SKM-1 (cell line): ENCODE results near the gene MTERF1.
A peak's percentile ranks its signal among the peaks of the same experiment; 100 is the strongest.
"Not testable (repeated sequence)": the region's sequence is repeated elsewhere in the genome, so short reads cannot be mapped to it uniquely, and the experiment has no call there.

Source experiments
- DNase-seq: peaks from one replicate; lab custom pipeline; 2025; ENCODE audit not compliant: unreplicated experiment; lab: John Stamatoyannopoulos, UW

The MTERF1 gene

GRCh38 chr7:91887336-91888213, 7.1 kb upstream of the MTERF1 start:
- not testable (repeated sequence) for DNase-seq

DNA sequence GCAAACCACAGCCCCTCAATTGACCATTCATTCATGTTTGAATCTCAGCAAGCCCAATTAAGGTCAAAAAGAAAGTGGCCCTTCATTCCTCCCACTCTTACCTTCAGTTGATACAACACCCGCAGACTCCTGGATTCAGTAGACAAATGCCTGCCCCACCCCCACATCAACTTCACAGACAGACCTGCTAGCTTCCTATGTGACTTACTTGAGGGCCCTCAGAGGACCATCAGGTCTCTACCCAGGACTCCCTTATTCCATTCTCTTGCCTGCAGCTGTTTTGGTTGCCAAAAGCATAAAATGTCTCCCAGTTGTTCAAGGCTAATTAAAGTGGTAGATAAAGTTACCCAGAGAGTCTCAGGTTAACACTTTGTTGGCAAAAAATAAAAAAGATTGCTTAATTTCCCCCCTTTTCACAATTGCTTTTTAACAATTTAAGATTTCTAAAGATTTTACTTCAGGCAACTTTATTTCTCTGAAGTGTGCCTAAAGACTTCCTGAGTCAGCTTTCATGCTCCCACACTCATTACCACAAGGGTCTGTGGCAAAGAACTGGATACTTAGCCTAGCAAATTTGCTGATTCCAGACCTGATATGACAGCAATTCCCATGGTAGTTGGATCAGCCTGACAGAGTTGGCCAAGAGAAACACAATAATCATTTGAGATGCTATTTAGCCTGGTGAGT, 3.3 kb upstream of the MTERF1 start:
- no peak for DNase-seq

GRCh38 chr7:91880016-91880412, 488 bp downstream of the MTERF1 start:
- no peak for DNase-seq

- DNase-seq, result no peak
Observed at GRCh38 chr7:91876391-91877133, 3.9 kb downstream of the MTERF1 start.

DNA sequence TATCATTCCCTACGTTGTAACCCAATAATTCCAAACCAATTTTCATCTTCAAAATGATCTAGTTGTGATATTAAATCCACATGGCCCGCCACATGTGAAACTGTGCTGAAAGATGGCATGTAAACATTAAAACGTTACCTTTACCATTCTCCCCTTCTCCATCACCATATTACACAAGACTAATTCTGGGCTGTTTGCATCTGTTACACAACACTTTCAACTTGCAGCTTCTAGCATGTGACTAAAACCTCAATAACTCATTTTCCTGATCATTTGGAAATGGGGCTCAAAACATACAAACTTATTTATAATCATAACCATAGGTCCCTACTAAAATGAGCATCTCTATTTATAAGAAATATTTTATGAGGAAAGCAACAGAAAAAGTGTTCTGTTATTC, 4.7 kb downstream of the MTERF1 start:
- DNase-seq, result no peak

- no peak for DNase-seq
Observed at GRCh38 chr7:91872928-91873327, 7.6 kb downstream of the MTERF1 start.

GRCh38 chr7:91872069-91872468, 8.4 kb downstream of the MTERF1 start:
- no peak for DNase-seq

GRCh38 chr7:91869661-91870060, 10.8 kb downstream of the MTERF1 start:
- no peak for DNase-seq

DNA sequence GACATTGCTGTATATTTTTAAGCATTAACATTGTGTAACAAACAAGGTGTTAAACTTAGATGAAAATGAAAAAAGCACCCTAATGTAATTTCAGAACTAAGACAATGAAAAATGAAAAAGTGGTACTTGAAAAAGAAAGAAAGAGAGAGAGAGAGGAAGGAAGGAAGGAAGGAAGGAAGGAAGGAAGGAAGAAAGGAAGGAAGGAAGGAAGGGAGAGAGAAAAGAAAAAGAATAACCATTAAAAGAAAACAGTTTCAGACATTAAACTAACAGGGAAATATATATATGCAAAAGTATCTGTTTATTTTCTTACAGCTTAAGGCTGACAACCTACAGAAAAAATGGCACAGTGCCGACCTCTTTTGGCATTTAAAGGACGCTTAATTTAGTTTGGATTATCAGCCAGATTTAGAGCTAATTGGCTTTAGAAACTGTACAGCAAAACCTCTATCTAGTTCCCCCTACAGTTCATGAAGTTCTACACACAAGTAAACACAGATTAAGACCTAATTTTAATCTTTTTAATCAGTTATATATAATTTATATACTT, 13.8 kb downstream of the MTERF1 start:
- DNase-seq, result no peak

DNA sequence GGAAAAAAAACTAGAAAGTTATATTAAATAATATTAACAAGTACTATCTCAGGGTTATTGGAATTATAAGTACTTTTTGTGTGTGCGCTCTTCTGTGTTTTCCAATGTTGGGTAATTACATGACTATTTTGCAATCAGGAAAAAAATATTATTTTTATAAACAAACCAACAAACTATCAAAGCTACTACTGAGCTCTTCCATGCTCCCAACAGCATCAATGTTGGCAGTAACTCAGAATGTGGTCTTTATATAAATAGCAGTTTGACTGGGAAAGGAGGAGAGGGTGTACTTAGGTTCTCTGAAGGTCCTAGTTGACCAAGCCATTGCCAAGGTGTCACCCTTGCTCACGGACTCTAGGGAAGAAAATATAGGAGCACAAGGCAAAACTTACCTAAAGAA, 15.0 kb downstream of the MTERF1 start:
- DNase-seq, result no peak

- not testable (repeated sequence) for DNase-seq
Observed at GRCh38 chr7:91864604-91865003, 15.9 kb downstream of the MTERF1 start.

- DNase-seq, result no peak
Observed at GRCh38 chr7:91864070-91864469, 16.4 kb downstream of the MTERF1 start.

DNA sequence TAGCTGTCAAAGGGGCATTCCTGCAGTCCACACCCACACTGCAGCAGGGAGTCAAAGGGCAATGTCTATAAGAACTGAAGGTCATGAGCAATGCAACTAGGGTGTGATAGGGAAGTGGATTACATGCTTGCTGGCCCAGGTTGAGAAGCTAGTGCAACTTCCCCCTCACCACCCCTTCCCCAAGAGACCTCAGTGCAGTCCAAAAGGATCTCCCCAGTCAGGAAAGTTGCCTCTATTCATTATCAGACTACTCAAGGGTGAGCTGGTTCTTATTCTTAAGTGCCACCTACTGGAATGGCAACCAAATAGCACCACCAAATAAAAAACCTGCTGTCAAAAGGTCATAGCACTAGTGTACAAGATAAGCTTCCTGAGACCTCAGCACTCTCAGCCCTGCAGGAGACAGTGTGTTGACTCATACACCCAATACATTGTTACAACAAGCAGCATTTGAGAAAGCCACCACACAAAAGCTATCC, 28.2 kb downstream of the MTERF1 start:
- peak; percentile 78 for DNase-seq

GRCh38 chr7:91850455-91850854, 30.0 kb downstream of the MTERF1 start:
- no peak for DNase-seq

- DNase-seq, result peak; percentile 81
Observed at GRCh38 chr7:91847876-91848588, 32.5 kb downstream of the MTERF1 start.

DNA sequence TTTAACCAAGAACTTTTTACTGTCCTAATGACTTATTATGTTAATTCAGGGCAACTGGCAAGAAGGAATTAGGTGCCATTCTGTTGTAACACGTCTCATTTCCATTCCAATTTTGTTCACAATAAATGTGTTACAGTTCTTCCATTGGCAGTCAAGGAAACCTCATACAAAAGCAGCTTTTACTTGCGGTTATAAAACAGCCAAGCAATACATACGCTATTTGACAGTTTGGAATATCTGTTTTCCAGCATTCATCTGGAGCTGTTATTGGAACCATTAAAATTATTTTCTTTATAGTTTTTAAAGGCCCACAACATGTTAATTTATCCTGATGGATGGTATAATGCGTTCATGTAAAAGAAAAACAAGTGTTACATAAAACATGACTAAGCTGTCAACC, 33.3 kb downstream of the MTERF1 start:
- no peak for DNase-seq

DNA sequence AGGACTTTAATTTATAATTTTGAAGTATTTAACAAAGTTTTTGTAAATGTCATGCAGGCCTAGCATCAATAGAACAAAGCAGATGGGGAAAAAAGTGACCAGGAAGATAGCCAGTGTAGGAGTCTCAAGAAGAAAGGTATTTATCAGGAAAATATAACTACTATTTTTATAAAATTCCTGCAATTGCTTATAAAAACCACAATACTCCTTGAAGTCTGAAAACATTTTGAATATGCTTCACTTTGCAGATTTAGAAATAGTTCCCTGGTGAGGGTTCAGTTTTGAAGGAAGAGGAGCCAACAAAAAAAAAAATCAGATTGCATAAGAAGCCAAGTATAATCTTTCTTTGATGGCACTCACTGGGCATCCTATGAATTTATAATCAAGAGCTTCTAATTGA, 34.1 kb downstream of the MTERF1 start:
- DNase-seq, result no peak

GRCh38 chr7:91843831-91844230, 36.7 kb downstream of the MTERF1 start:
- no peak for DNase-seq

DNA sequence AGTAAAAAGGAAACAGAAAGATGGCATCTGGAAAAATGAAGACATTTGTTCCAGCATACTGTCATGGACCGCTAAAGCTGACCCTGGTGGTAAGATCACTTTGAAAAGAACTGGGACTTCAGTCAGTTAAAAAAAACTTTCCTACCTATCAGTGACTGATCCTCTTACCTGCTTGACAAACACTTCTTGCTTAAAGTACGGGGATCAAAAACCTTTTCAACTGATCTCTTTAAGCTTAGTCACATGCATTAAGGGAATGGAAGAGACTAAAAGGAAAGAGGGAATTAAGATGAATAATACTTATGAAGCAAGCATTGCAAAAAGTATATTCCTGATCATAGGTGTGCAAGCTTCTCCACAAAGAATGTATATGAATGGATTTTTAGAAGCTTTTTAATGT, 42.1 kb downstream of the MTERF1 start:
- no peak for DNase-seq

DNA sequence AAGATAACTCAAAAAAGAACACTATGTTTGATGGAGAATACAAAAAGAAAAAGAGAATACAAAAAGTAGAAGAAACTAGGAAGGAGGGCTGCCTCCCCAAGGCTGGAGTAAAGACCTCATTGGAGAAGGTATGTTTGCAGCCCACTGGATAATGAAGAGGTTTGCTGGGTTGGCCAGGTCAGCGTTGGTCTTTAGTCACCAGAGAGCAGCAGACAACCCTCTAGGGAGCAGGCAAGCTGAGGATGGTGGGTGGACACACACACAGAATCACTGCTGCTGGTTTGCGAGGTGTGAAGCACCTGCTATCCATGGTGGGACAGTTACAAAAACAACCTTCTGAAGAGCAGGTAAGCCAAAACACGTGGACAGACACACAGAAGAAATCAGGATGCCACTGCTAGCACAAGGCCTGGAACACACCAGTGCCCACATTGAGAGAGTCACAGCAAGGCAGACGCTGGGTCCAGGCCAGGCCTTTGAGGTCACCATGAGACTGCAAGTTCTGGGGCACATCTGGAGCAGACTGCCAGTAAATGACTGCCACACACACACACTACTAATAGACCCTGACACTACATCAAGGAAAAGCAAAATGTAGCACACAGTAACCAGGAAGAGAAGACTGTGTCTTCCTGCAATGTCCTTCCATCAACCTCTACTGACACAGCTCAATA, 43.0 kb downstream of the MTERF1 start:
- no peak for DNase-seq
